ENCODE results near the gene MTFR1L.

Gene MTFR1L

GRCh38 chr1:25864434-25864833, 44.7 kb downstream of the MTFR1L start:
- no peak for DNase-seq

- DNase-seq, result no peak
Measured at GRCh38 chr1:25866288-25866687, 46.5 kb downstream of the MTFR1L start.

GRCh38 chr1:25867210-25867991, 47.6 kb downstream of the MTFR1L start:
- DNase-seq, result no peak

DNA sequence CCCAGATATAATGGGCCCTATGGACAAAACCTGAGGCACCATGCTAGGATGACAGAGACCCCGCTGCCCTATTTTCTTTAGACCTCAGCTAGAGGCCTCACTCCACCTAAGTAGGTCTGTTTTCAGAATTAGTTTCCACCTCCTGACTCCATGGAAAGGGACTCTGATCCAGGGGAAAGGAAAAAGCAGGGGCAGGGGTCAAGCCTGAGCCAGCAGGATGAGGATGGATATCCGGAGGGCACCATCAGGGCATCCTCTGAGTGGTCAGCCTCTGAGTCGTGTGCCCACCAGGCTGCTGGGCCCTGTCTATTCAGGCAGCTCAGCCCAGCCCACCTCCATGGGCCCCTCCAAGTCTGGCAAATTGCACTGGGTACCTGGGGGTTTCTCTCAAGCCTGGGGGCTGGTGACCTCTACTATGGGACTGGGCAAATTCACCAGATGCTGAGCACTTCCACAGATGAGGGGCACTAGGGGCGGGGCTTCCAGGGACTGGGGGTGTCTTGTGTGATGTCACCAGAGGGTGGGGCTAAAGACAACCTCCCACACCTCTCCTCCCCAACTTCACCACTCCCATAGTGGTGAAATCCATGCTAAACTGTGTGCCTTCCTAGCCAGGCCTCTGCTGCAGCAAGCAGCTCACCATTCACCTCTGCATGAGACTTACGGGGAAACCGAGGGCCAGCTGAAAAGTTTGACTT, 50.3 kb downstream of the MTFR1L start:
- DNase-seq, result no peak

- DNase-seq, result no peak
Measured at GRCh38 chr1:25870614-25871013, 50.9 kb downstream of the MTFR1L start.

GRCh38 chr1:25871086-25871703, 51.4 kb downstream of the MTFR1L start:
- DNase-seq, result no peak

DNA sequence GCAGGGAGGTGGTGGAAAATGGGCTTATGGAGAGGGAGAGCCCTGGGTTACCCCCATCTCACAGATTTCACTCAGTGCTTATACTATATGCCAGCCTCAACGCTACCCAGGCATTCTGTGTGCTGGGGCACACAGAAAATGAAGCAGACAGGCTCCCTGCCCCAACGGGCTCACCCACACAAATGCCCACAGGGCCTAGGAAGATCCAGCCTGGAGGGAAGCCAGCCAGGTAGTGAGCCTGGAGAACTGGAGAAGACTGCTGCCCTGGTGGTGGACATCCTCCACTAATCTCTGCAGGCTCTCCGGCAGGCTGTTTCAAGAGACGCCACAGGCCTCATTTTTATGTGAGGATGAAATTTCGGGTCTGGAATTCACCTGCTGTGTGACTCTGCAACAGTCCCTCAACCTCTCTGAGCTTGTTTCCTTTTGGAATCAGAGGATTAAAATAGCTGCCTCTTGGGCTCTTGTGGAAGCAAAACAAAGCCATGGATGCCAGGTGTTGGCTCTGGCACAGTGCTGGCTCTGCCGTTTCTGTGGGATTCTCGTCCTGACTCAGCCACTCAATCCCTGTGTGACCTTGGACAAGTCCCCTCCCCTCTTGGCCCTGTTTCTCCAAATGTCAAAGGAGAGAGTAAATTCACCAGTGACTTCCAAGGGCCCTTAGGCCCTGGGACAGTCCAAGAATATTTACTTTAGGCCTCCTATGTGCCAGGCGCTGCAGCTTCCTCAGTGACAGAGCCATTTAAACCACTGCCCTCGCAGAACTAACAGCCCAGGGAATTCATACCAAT, 52.1 kb downstream of the MTFR1L start:
- DNase-seq, result no peak

DNA sequence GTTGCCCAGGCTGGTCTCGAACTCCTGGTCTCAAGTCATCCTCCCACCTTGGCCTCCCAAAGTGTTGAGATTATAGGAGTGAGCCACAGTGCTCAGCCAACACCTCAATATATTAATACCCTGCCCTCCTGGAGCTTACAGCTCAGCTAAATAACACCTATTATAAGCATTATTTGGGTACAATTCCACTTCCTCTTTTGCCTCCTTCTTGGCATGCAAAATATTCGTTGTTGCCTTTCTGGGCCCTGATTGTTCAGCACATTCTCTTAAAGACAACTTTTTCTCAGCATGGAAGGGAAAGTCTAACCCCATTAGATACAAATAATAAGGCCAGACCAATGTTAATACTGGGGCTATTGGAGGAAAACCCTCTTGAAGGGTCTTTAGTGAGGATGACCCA, 53.0 kb downstream of the MTFR1L start:
- DNase-seq, result no peak

- DNase-seq, result no peak
Measured at GRCh38 chr1:25873120-25873519, 53.4 kb downstream of the MTFR1L start.

DNA sequence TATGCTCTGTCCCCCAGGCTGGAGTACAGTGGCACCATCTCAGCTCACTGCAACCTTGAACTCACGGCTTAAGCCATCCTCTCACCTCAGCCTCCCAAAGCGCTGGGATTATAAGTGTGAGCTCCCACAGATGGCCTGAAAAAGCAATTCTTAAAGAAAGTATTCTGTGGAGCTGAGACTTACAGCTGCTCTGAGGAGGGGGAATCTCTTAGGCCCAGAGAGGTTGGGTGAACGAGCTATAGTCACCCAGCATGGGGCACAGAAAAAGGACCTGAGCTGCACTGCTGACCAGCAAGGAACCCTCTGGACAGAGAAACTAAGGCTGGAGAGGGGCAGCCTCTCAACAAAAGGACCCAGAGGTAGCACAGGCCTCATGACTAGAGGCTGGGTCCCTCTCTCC, 54.5 kb downstream of the MTFR1L start:
- no peak for DNase-seq

- no peak for DNase-seq
Measured at GRCh38 chr1:25874635-25875153, 54.9 kb downstream of the MTFR1L start.

- DNase-seq, result no peak
Measured at GRCh38 chr1:25875154-25875855, 55.6 kb downstream of the MTFR1L start, which contains the start of gene PAQR7. TSS of gene PAQR7 (minus strand) at chr1:25875708. CDS start at chr1:25863839, 11,869 bp downstream.

DNA sequence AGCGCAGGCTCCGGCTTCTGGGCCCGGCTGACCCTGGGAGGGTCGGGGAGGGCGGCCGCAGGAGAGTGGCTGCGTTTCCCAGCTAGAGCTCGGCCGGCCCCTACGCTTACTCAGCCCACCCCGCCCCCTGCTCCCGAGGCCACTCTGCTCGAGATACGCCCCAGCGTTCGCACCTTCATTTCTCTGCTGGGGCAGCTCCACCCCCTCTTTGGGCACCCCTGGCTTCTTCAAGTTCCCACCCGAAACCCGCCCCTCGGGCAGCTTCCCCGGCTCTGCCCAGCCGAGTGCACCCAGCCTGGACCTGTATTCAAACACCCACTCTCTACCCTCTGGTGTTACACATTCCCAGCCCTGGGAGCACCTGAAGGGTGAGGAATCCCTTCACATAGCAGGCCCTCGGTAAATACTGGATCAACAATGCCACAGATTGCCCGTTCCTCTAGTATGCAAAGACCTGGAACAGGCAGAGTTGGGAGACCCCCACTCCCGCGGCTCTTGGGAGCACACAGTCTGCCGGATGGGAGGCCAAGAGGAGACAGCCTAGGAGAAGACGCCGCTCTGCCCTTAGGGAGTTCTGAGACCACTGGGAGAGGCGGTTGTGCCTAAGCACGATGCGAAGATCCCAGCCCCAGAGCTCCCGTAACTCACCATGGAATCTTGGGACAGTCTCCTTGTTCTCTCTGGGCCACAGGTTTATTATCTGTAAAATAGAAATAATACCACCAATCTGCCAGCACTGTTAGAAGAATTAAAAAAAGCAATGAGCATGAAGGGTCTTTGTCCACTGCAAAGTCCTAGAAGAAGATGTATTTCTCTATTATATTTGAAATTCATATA, 56.3 kb downstream of the MTFR1L start:
- no peak for DNase-seq

- no peak for DNase-seq
Measured at GRCh38 chr1:25876693-25877077, 56.9 kb downstream of the MTFR1L start.

DNA sequence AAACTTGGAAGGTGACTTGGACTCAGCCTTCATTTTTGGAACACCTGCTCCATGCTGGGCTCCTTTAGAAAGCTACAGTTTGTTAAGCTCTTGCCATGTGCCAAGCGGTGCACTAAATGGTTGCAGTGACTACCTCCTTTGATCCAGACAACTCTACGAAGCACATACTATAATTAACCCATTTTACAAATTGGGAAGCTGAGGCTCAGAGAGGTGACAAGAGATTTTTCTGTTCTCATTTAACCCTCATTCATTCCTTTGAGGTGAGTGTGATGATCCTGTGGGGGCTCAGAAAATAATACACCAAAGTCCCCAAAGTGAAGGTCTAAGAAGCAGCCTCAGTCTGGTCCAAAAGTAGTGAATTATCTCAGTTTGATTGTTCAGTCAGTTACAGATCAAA, 57.4 kb downstream of the MTFR1L start:
- no peak for DNase-seq

DNA sequence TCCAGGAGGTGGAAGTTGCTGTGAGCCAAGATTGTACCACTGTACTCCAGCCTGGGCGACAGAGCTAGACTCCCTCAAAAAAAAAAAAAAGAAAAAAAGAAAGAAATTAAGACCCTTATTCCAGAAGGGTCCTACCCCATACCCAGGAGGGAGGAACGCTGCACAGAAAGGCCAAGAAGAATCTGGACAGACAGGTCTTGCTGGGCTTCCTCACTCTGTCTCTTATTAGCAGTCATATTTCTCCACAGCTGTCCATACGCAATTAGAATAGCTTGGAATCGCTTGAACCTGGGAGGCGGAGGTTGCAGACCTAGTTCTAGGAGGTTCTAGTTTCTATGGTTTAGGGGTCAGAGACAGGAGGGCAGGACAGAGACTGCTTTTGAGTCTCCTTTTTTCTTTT, 58.9 kb downstream of the MTFR1L start:
- no peak for DNase-seq

DNA sequence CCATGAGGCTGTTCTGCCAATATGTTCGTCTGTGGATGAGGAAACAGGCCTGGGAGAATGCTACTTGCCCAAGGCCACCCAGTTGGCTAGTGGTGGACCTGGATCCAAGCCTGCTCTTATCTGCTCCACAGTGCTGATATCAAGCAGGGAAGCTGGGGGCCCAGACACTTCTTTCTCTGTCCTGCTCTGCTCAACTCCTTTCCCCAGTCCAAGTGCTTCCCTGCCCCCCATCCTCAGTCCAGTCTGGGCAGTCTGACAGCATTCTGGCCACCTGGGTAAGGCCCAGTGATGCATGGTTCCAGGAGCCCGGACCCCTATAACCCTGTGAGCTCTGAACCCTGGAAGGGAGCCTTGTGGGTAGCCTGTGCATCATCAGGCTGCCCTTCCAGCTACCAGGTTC, 59.9 kb downstream of the MTFR1L start:
- DNase-seq, result no peak

- DNase-seq, result no peak
Measured at GRCh38 chr1:25880518-25880917, 60.8 kb downstream of the MTFR1L start.

DNA sequence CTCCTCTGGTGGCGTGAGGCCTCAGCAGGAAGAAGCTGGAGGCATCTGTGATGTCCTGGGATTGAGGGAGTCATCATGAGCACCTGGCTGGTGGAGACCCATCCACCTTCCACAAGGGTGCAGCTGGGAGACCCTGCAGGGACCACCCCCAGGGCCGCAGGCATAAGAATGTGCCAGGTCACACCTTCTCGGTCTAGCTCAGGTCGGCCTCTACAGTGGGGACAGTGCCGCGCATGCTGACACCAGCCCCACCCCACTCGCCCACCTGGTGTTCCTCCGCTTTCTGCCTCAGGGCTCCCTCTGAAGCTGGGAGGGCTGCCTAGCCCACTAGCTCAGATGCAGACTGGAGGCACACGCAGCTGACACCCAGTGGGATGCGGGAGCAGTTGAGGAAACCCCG, 61.5 kb downstream of the MTFR1L start:
- no peak for DNase-seq
